ENCODE results near the gene PSMC3.
A peak's percentile ranks its signal among the peaks of the same experiment; 100 is the strongest.

PSMC3 gene

GRCh38 chr11:47436726-47437125 lies 10.5 kb upstream of the PSMC3 start:
- no peak for DNase-seq (ENCODE audit: low read depth)
- H3K4me3 ChIP-seq (ENCODE audit: low read length) = no peak overlapping the region
- no peak for TF ChIP-seq CTCF (conservative IDR thresholded peaks at IDR 0.05; ENCODE audit: low read length)

- TF ChIP-seq CTCF (conservative IDR thresholded peaks at IDR 0.05; ENCODE audit: low read length) = no peak
- DNase-seq (ENCODE audit: low read depth) = no peak
Measured at GRCh38 chr11:47435687-47436086, 9.4 kb upstream of the PSMC3 start.

GRCh38 chr11:47434011-47434786 lies 8.0 kb upstream of the PSMC3 start:
- no peak for TF ChIP-seq CTCF (conservative IDR thresholded peaks at IDR 0.05; ENCODE audit: low read length)
- peak; percentile 94 for DNase-seq (ENCODE audit: low read depth)

More at GRCh38 chr11:47435687-47436086, 9.4 kb upstream of the PSMC3 start:
- H3K4me3 ChIP-seq (ENCODE audit: low read length) = no peak overlapping the region

GRCh38 chr11:47433157-47433556 lies 6.9 kb upstream of the PSMC3 start:
- peak; percentile 31 for DNase-seq (ENCODE audit: low read depth)
- no peak for TF ChIP-seq CTCF (conservative IDR thresholded peaks at IDR 0.05; ENCODE audit: low read length)
- H3K4me3 ChIP-seq (ENCODE audit: low read length) = no peak overlapping the region

More at GRCh38 chr11:47434011-47434786, 8.0 kb upstream of the PSMC3 start:
- H3K4me3 ChIP-seq (ENCODE audit: low read length) = no peak overlapping the region

- no peak for TF ChIP-seq CTCF (conservative IDR thresholded peaks at IDR 0.05; ENCODE audit: low read length)
- no peak overlapping the region for H3K4me3 ChIP-seq (ENCODE audit: low read length)
- DNase-seq (ENCODE audit: low read depth) = no peak
Measured at GRCh38 chr11:47431356-47432083, 5.3 kb upstream of the PSMC3 start.

GRCh38 chr11:47430524-47430923 lies 4.3 kb upstream of the PSMC3 start:
- no peak for TF ChIP-seq CTCF (conservative IDR thresholded peaks at IDR 0.05; ENCODE audit: low read length)
- no peak overlapping the region for H3K4me3 ChIP-seq (ENCODE audit: low read length)
- no peak for DNase-seq (ENCODE audit: low read depth)

GRCh38 chr11:47425611-47426010 lies 628 bp downstream of the PSMC3 start:
- DNase-seq (ENCODE audit: low read depth) = no peak
- no peak for TF ChIP-seq CTCF (conservative IDR thresholded peaks at IDR 0.05; ENCODE audit: low read length)

More at GRCh38 chr11:47425611-47426010, 628 bp downstream of the PSMC3 start:
- H3K4me3 ChIP-seq (ENCODE audit: low read length) = peak overlapping the region; percentile 99
